Brain microvascular endothelial cell (primary cell): Measurements from ENCODE around the gene APBA2.
A peak's percentile ranks its signal among the peaks of the same experiment; 100 is the strongest.

Source experiments
- DNase-seq: peaks from one replicate; pipeline ENCODE4 v3.0.0-alpha.2; 2020
- H3K27ac ChIP-seq: fragments of 250-450 bp; sonication (Bioruptor Pico); 2 replicates; pipeline ENCODE4 v1.5.1; 2020; ENCODE audit warnings: mild to moderate bottlenecking, moderate library complexity
- H3K27me3 ChIP-seq: fragments of 250-450 bp; sonication (Bioruptor Pico); replicated peaks from 2 replicates; pipeline ENCODE4 v1.5.1; 2020; ENCODE audit warnings: mild to moderate bottlenecking
- H3K36me3 ChIP-seq: fragments of 250-450 bp; sonication (Bioruptor Pico); replicated peaks from 2 replicates; pipeline ENCODE4 v1.5.1; 2020; ENCODE audit warnings: mild to moderate bottlenecking
- H3K4me3 ChIP-seq: 2 replicates; pipeline ENCODE4 v1.5.1; 2011; ENCODE audit warnings: low read depth, mild to moderate bottlenecking, control low read depth, low read length, moderate library complexity
- CTCF ChIP-seq: IDR thresholded peaks from 2 replicates; pipeline ENCODE4 v1.5.1; 2011; ENCODE audit warnings: low read depth, mild to moderate bottlenecking, moderate library complexity, low read length, control low read depth, inconsistent platforms; ENCODE audit errors: missing control alignments
- in situ Hi-C: cut with HindIII; loops from 2 replicates; pipeline ENCODE4 v1.10.0; 2017; ENCODE audit warnings: low sequenced_read_pairs, low pct_ligation_motif_present

The APBA2 gene

GRCh38 chr15:29050870-29051269 lies 165.1 kb downstream of the APBA2 start:
- Histone ChIP-seq H3K27ac (no peak overlapping the region), H3K36me3 (no peaks in the 10 kb centered on the region), H3K4me3 (no peak overlapping the region), H3K27me3 (no peaks in the 10 kb centered on the region)
- in situ Hi-C loops: no loop called here
- no peak for TF ChIP-seq CTCF
- peak; percentile 83 for DNase-seq

GRCh38 chr15:29051422-29051821 lies 165.6 kb downstream of the APBA2 start:
- no peak overlapping the region for H3K27ac ChIP-seq
- TF ChIP-seq CTCF: no peak
- DNase-seq: no peak
- no peak overlapping the region for H3K4me3 ChIP-seq
- H3K36me3 ChIP-seq: no peaks in the 10 kb centered on the region
- no peaks in the 10 kb centered on the region for H3K27me3 ChIP-seq
- in situ Hi-C loops: no loop called here

GRCh38 chr15:29053006-29053405 lies 167.2 kb downstream of the APBA2 start:
- in situ Hi-C loops: no loop called here
- DNase-seq: no peak
- no peak overlapping the region for H3K4me3 ChIP-seq
- H3K36me3 ChIP-seq: no peaks in the 10 kb centered on the region
- no peaks in the 10 kb centered on the region for H3K27me3 ChIP-seq
- TF ChIP-seq CTCF: no peak
- H3K27ac ChIP-seq: no peak overlapping the region

DNA sequence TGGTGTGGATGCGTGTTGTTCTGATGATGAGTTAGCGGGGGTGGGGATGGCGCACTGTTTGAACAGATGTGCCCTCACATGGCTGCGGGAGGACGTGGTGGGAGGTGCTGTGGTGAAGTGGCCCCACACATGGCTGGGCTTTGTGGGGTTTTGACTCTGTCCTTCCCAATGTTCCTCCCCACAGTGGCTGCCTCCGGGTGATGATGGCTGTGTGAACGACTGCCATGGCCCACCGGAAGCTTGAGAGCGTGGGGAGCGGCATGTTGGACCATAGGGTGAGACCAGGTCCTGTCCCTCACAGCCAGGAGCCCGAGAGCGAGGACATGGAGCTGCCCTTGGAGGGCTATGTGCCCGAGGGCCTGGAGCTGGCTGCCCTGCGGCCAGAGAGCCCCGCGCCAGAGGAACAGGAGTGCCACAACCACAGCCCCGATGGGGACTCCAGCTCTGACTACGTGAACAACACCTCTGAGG lies 167.9 kb downstream of the APBA2 start:
- H3K4me3 ChIP-seq: no peak overlapping the region

DNA sequence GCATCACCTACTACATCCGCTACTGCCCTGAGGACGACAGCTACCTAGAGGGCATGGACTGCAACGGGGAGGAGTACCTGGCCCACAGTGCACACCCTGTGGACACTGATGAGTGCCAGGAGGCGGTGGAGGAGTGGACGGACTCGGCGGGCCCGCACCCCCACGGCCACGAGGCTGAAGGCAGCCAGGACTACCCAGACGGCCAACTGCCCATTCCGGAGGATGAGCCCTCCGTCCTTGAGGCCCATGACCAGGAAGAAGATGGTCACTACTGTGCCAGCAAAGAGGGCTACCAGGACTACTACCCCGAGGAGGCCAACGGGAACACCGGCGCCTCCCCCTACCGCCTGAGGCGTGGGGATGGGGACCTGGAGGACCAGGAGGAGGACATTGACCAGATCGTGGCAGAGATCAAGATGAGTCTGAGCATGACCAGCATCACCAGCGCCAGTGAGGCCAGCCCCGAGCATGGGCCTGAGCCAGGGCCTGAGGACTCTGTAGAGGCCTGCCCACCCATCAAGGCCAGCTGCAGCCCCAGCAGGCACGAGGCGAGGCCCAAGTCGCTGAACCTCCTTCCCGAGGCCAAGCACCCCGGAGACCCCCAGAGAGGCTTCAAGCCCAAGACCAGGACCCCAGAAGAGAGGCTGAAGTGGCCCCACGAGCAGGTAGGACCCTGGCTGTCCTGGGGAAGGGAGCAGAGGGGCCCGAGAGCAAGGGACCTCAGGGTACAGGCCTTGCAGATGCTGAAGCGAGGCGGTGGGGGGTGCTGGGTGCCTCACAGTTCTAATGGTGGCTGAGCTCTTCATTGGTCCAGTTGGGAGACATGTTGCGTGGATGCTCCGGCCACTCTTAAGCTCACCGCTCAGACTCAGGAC lies 168.6 kb downstream of the APBA2 start:
- in situ Hi-C loops: no loop called here
- TF ChIP-seq CTCF: no peak
- no peaks in the 10 kb centered on the region for H3K36me3 ChIP-seq
- no peaks in the 10 kb centered on the region for H3K27me3 ChIP-seq
- no peak for DNase-seq
- H3K27ac ChIP-seq: no peak overlapping the region
- H3K4me3 ChIP-seq: no peak overlapping the region

More for the DNA sequence above, 167.9 kb downstream of the APBA2 start:
- no peaks in the 10 kb centered on the region for H3K27me3 ChIP-seq
- H3K27ac ChIP-seq: no peak overlapping the region
- TF ChIP-seq CTCF: no peak
- DNase-seq: no peak
- in situ Hi-C loops: no loop called here
- H3K36me3 ChIP-seq: no peaks in the 10 kb centered on the region
